GM20431 (cell line): ENCODE measurements around the gene FAM240A.
"Not testable (repeated sequence)": the region's sequence is repeated elsewhere in the genome, so short reads cannot be mapped to it uniquely, and the experiment has no call there.

Experiments
- in situ Hi-C: fragments of 300-500 bp; cut with MseI, MboI; formaldehyde crosslinking; loops from one replicate; pipeline ENCODE4 v1.15.0; 2020; ENCODE audit warnings: low sequenced_read_pairs; ENCODE audit not compliant: unreplicated experiment

Gene FAM240A

GRCh38 chr3:46612324-46612723 is at the start of gene FAM240A:
TSS of gene FAM240A (plus strand) at chr3:46612525. CDS start at chr3:46612684, 159 bp downstream.
- in situ Hi-C loops: no loop called here

GRCh38 chr3:46564190-46565021 is 47.9 kb upstream of the FAM240A start:
- in situ Hi-C loops: no loop called here

- in situ Hi-C loops: no loop called here
These were observed 47.2 kb upstream of the FAM240A start for GRCh38 chr3:46565077-46565476.

- in situ Hi-C loops: no loop called here
These were observed 46.7 kb upstream of the FAM240A start for GRCh38 chr3:46565607-46566039.

GRCh38 chr3:46566040-46566641 is 46.2 kb upstream of the FAM240A start, which contains the start of gene LRRC2:
TSS of gene LRRC2 (minus strand) at chr3:46566302. CDS start at chr3:46551591, 14,711 bp downstream.
- in situ Hi-C loops: no loop called here

GRCh38 chr3:46571684-46572083 is 40.6 kb upstream of the FAM240A start:
- in situ Hi-C loops: no loop called here

GRCh38 chr3:46573701-46574100 is 38.6 kb upstream of the FAM240A start:
- in situ Hi-C loops: no loop called here

GRCh38 chr3:46574243-46574646 is 38.1 kb upstream of the FAM240A start:
- in situ Hi-C loops: no loop called here

- in situ Hi-C loops: no loop called here
These were observed 37.3 kb upstream of the FAM240A start for GRCh38 chr3:46574881-46575576.

- in situ Hi-C loops: no loop called here
These were observed 36.6 kb upstream of the FAM240A start for GRCh38 chr3:46575577-46576222.

GRCh38 chr3:46576386-46576785 is 35.9 kb upstream of the FAM240A start:
- in situ Hi-C loops: no loop called here

GRCh38 chr3:46576879-46577278 is 35.4 kb upstream of the FAM240A start:
- in situ Hi-C loops: no loop called here

- in situ Hi-C loops: not testable (repeated sequence)
These were observed 34.6 kb upstream of the FAM240A start for GRCh38 chr3:46577580-46578249.

- in situ Hi-C loops: no loop called here
These were observed 33.2 kb upstream of the FAM240A start for GRCh38 chr3:46578973-46579755.

- in situ Hi-C loops: no loop called here
These were observed 32.5 kb upstream of the FAM240A start for GRCh38 chr3:46579756-46580286.

- in situ Hi-C loops: no loop called here
These were observed 31.6 kb upstream of the FAM240A start for GRCh38 chr3:46580675-46581074.

GRCh38 chr3:46584598-46585467 is 27.5 kb upstream of the FAM240A start:
- in situ Hi-C loops: no loop called here
